ENCODE measurements around the gene USP48. TPM values are rescaled to one million over a fixed set of nuclear protein-coding genes. Genes with fewer than 3 reads are reported as not detected.

The USP48 gene
- total RNA-seq, 1 donor from 2014 or later = 39.1 TPM

DNA sequence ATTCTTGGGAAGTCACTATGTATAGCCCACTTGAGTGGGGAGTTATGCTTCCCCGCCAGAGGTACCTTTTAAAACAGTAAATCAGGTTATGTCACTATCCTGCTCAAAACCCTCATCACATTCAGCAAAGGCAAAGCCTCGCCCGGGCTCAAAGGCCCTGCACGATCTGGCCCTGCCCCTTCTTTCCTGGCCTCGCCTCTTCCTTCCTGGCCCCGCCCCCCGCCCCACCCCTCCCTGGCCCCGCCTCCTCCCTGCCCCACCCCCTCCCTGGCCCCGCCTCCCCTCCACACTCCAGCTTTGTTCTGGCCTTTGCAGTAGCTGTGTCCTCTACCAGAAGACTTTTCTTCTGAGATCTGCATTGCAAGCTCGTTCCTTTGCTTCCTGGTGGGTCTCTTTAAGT lies 35.7 kb upstream of the USP48 start:
- H3K27ac ChIP-seq (replicated peaks) = peak overlapping the region; percentile 48
- TF ChIP-seq, protein P1, sequence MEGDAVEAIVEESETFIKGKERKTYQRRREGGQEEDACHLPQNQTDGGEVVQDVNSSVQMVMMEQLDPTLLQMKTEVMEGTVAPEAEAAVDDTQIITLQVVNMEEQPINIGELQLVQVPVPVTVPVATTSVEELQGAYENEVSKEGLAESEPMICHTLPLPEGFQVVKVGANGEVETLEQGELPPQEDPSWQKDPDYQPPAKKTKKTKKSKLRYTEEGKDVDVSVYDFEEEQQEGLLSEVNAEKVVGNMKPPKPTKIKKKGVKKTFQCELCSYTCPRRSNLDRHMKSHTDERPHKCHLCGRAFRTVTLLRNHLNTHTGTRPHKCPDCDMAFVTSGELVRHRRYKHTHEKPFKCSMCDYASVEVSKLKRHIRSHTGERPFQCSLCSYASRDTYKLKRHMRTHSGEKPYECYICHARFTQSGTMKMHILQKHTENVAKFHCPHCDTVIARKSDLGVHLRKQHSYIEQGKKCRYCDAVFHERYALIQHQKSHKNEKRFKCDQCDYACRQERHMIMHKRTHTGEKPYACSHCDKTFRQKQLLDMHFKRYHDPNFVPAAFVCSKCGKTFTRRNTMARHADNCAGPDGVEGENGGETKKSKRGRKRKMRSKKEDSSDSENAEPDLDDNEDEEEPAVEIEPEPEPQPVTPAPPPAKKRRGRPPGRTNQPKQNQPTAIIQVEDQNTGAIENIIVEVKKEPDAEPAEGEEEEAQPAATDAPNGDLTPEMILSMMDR (IDR thresholded peaks at IDR 0.05; ENCODE audit: borderline replicate concordance) = no peak
- peaks cover 16% of the 10 kb centered on the region for H3K4me1 ChIP-seq
- H3K27me3 ChIP-seq (ENCODE audit: low read depth) = peaks cover 4% of the 10 kb centered on the region
- no peak overlapping the region for H3K4me3 ChIP-seq
- peaks cover 31% of the 10 kb centered on the region for H3K36me3 ChIP-seq
- intact Hi-C loops (cut with micrococcal nuclease) = no loop called here
- peak; percentile 45 for DNase-seq
- no peaks in the 10 kb centered on the region for H3K9me3 ChIP-seq (replicated peaks)

DNA sequence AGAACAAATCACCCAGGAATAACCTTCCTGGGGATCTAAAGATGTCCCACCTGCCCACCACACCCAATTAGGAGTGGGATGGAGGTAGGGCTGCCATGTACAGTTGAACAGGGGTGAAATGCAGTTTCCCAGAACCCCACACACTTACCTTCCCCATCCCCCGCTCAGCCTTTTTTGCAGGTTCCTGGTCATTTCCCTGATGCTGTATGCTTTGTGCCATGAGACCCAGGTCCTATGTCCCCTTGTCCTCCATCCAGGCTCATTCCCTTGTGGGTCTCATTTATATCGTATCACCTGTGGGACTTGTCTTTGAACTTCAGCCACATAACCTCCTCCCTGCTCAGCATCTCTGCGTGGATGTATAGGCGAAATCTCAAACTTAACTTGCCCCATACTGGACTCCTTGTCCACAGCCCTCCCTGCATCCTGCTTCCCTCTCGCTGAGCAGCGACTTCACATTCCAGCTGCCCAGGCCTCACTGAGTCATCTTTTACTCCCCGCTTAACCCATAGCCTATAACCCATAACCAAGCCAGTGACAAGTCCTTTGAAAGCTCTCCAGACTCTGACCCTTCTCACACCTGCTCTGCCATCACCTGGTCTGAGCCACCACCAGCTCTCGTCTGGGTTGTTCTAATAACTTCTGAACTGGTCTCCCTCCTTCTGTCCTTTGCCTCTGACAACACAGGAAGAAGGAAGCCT lies 33.8 kb upstream of the USP48 start:
- H3K27ac ChIP-seq (replicated peaks) = peak overlapping the region; percentile 8
- TF ChIP-seq, protein P1 (IDR thresholded peaks at IDR 0.05; ENCODE audit: borderline replicate concordance) = no peak
- H3K9me3 ChIP-seq (replicated peaks) = no peaks in the 10 kb centered on the region

DNA sequence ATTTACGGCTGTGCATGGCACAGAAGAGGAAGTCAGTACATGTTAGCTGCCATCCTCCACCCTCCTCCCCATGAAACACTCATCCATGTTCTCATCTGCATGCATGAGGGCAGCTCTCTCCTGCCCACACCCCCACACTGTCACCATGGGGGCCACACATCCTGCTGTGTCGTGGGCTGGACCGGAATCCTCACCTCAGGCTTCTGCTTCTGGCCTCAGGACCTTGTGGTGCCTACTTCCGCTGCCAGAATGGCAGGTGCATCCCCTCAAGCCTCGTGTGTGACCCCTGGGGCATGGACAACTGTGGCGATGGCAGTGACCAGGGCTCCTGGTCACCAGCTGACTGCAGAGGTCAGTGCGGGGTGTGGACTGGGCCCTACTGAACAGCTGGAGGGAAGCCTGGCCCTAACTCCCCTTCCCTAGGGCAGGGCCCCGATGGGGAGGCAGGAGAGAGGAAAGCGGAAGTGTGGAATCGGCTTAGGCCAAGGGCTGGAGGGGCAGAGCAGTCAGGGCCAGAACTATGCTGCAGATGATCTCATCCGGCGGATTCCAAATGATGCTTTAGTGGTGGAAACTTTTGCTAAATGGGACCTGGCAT lies 32.9 kb upstream of the USP48 start:
- intact Hi-C loops (cut with micrococcal nuclease) = no loop called here
- Histone ChIP-seq H3K27me3 (ENCODE audit: low read depth) (peaks cover 4% of the 10 kb centered on the region), H3K4me1 (peaks cover 16% of the 10 kb centered on the region), H3K4me3 (no peak overlapping the region), H3K9me3 (replicated peaks) (no peaks in the 10 kb centered on the region), H3K27ac (replicated peaks) (peak overlapping the region; percentile 8), H3K36me3 (peaks cover 3% of the 10 kb centered on the region)
- TF ChIP-seq, protein P1 (IDR thresholded peaks at IDR 0.05; ENCODE audit: borderline replicate concordance) = no peak
- no peak for DNase-seq

More for the DNA sequence above, 33.8 kb upstream of the USP48 start:
- Histone ChIP-seq H3K4me3 (no peak overlapping the region), H3K4me1 (peaks cover 16% of the 10 kb centered on the region), H3K36me3 (peaks cover 12% of the 10 kb centered on the region), H3K27me3 (ENCODE audit: low read depth) (peaks cover 4% of the 10 kb centered on the region)
- DNase-seq = no peak
- intact Hi-C loops (cut with micrococcal nuclease) = no loop called here

DNA sequence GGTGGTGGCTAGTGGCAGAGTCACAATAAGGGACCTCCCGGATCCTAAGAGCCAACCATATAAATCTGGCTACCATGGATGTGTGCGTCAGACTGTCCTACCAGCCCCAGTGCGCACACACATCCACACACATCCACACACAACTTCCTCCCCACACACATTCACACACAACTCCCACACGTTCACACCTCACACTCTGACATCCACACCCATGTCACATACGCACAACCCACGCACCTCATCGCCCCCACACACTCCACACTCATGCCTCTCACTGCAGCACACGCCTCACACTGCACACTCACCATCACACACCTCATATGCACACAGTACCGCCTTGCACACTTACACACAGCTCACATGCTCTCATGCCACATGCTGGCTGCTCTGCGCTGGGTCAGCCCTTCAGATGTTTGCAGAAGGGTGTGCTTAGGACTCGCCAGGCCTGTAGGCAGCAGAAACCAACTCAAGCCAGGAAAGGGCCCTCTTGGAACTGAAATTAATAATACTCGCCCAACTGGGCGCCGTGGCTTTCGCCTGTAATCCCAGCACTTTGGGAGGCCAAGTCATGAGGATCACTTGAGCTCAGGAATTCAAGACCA lies 32.1 kb upstream of the USP48 start:
- no peak for DNase-seq
- peaks cover 4% of the 10 kb centered on the region for H3K27me3 ChIP-seq (ENCODE audit: low read depth)
- intact Hi-C loops (cut with micrococcal nuclease) = no loop called here
- no peak overlapping the region for H3K27ac ChIP-seq (replicated peaks)
- H3K4me3 ChIP-seq = peak overlapping the region; percentile 62
- no peaks in the 10 kb centered on the region for H3K9me3 ChIP-seq (replicated peaks)
- H3K36me3 ChIP-seq = no peaks in the 10 kb centered on the region
- H3K4me1 ChIP-seq = peaks cover 16% of the 10 kb centered on the region
- TF ChIP-seq, protein P1 (IDR thresholded peaks at IDR 0.05; ENCODE audit: borderline replicate concordance) = no peak

DNA sequence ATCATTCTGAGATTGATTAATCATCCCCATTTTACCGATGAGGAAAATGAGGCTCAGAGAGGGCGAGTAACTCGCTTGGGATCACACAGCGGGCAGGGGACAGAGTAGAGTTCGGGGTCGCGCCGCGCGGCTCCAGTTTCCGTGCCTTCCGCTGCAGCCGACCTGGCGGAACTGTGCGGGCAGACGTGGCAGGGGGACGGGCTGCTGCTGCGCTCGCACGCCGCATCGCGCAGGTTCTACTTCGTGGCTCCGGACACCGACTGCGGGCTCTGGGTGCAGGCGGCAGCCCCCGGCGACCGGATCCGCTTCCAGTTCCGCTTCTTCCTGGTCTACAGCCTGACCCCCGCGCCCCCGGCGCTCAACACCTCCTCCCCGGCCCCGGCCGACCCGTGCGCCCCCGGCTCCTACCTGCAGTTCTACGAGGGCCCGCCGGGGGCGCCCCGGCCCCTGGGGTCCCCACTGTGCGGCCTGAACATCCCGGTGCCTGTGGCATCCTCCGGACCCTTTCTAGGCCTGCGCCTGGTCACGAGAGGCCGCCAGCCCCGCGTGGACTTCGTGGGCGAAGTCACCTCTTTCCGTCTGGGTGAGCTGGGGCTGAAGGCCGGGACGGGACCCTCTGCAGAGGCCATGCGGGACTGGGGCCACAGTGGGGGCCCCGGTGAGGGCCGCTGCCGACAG lies 31.4 kb upstream of the USP48 start:
- intact Hi-C loops (cut with micrococcal nuclease) = no loop called here
- no peaks in the 10 kb centered on the region for H3K9me3 ChIP-seq (replicated peaks)
- H3K27ac ChIP-seq (replicated peaks) = no peak overlapping the region
- TF ChIP-seq, protein P1 (IDR thresholded peaks at IDR 0.05; ENCODE audit: borderline replicate concordance) = peak; percentile 70
- no peak for DNase-seq
- H3K4me1 ChIP-seq = peaks cover 16% of the 10 kb centered on the region
- H3K4me3 ChIP-seq = peak overlapping the region; percentile 62
- no peaks in the 10 kb centered on the region for H3K36me3 ChIP-seq
- H3K27me3 ChIP-seq (ENCODE audit: low read depth) = peaks cover 4% of the 10 kb centered on the region

Measured in left ventricle myocardium inferior (tissue), 1 donor.